Measurements from ENCODE around the gene ARHGAP4.

GRCh38 chrX:153926858-153927671 lies 1.0 kb upstream of the ARHGAP4 start:
- TF ChIP-seq POLR2AphosphoS5 (IDR thresholded peaks at IDR 0.05; ENCODE audit: borderline replicate concordance, low read depth, low read length) (no peak; the same call in 1 of the 2 replicates), EZH2 (IDR thresholded peaks at IDR 0.05) (no peak)
